ENCODE results near the gene SRRM2. TPM values are rescaled to one million over a fixed set of nuclear protein-coding genes. Genes with fewer than 3 reads are reported as not detected.

The SRRM2 gene
- total and polyA plus RNA-seq, 4 donors: 316 to 589 (median 447) TPM

GRCh38 chr16:2786826-2787151 is 34.4 kb downstream of the SRRM2 start:
- Histone ChIP-seq H3K27me3 (ENCODE audit: control insufficient read depth in 3 of 3, insufficient read depth in 3 of 3, low read length in 2 of 3) (peaks cover 0 to 42% (median 22%) of the 10 kb centered on the region in 3 donors), H3K9ac (ENCODE audit: insufficient read depth in 1 of 2, low read length in 2 of 2) (no peak overlapping the region), H3K36me3 (ENCODE audit: control insufficient read depth in 4 of 4, insufficient read depth in 4 of 4, low read length in 4 of 4) (no peaks in the 10 kb centered on the region), H3K9me3 (ENCODE audit: control insufficient read depth in 4 of 4, insufficient read depth in 3 of 4, low read length in 3 of 4) (no peaks in the 10 kb centered on the region), H3K27ac (ENCODE audit: low read depth in 1 of 2, low read length in 1 of 2) (no peak overlapping the region), H3K4me3 (no peak overlapping the region), H3K4me1 (ENCODE audit: control insufficient read depth in 5 of 5, insufficient read depth in 5 of 5, low read length in 5 of 5) (peaks cover 0 to 8% (median 0%) of the 10 kb centered on the region in 5 donors)
- TF ChIP-seq CTCF (IDR thresholded peaks at IDR 0.05; ENCODE audit: control extremely low read depth, extremely low read depth): no peak
- ATAC-seq (ENCODE audit: insufficient read depth, low FRiP score): no peak
- WGBS, 2 donors: 45 to 55% methylated on average over 3 of the region's 3 CpGs
- DNase-seq: no peak

DNA sequence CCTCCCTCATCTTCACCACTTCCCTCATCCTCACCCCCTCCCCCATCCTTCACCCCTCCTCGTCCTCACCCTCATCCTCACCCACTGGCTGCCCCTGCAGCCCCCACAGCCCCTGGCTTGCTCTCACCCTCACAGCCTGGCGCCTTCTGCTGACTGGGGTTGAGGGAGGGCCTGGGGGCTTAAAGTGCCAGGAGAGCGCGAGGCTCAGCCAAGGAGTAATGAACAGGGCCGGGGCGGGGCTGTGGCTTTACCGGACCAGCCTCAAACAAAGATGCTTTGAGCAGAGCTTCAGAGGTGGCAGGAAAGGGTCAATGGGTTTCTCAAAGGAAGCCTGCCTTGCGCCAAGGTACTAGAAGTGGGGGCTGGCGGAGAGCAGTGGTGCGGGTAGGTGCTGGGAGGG is 35.0 kb downstream of the SRRM2 start, which contains the start of gene PRSS33:
PRSS33 (minus strand) TSS at position 155 of the 400 bp plus-strand sequence. CDS start 1,013 bp downstream, outside the sequence.
- no peak within 1 kb of the TSS for H3K9ac ChIP-seq (ENCODE audit: insufficient read depth in 1 of 2, low read length in 2 of 2)
- peak in 2 of 3 donors; percentile 25 to 49 for DNase-seq
- WGBS, 2 donors: 23 to 26% methylated on average over 10 of the region's 10 CpGs
- H3K36me3 ChIP-seq (ENCODE audit: control insufficient read depth in 4 of 4, insufficient read depth in 4 of 4, low read length in 4 of 4): no peaks in the 10 kb centered on the region
- H3K27ac ChIP-seq (ENCODE audit: low read depth in 1 of 2, low read length in 1 of 2): no peak within 1 kb of the TSS
- H3K9me3 ChIP-seq (ENCODE audit: control insufficient read depth in 4 of 4, insufficient read depth in 3 of 4, low read length in 3 of 4): no peaks in the 10 kb centered on the region
- no peak within 1 kb of the TSS for H3K4me3 ChIP-seq
- H3K27me3 ChIP-seq (ENCODE audit: control insufficient read depth in 3 of 3, insufficient read depth in 3 of 3, low read length in 2 of 3): peaks cover 0 to 39% (median 19%) of the 10 kb centered on the region in 3 donors
- no peak for ATAC-seq (ENCODE audit: insufficient read depth, low FRiP score)
- no peak for TF ChIP-seq CTCF (IDR thresholded peaks at IDR 0.05; ENCODE audit: control extremely low read depth, extremely low read depth)
- H3K4me1 ChIP-seq (ENCODE audit: control insufficient read depth in 5 of 5, insufficient read depth in 5 of 5, low read length in 5 of 5): peaks cover 0 to 8% (median 0%) of the 10 kb centered on the region in 5 donors

DNA sequence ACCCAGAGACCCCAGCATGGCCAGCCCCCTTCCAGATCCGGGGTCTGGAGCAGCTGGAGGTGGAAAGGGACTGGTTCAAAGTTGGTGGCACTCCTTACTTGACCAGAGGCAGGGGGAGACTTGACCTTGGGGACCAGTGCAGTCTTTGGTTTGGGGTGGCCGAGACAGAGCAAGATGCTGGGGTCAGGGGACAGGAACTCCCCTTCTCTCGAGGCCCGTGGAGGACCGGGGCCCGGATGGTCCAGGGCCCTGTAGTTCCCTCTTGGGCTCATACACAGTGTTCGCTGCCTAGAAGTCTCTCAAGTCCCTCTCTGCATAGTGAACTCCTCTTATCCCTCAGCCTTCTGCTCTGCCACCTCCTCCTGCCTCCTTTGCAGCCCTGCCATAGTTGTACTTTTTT is 35.5 kb downstream of the SRRM2 start:
- ATAC-seq (ENCODE audit: insufficient read depth, low FRiP score) (no peak), DNase-seq (no peak)
- WGBS, 2 donors: 29 to 38% methylated on average over 7 of the region's 7 CpGs
- Histone ChIP-seq H3K9me3 (ENCODE audit: control insufficient read depth in 4 of 4, insufficient read depth in 3 of 4, low read length in 3 of 4) (no peaks in the 10 kb centered on the region), H3K9ac (ENCODE audit: insufficient read depth in 1 of 2, low read length in 2 of 2) (no peak overlapping the region), H3K27me3 (ENCODE audit: control insufficient read depth in 3 of 3, insufficient read depth in 3 of 3, low read length in 2 of 3) (peaks cover 0 to 39% (median 19%) of the 10 kb centered on the region in 3 donors), H3K27ac (ENCODE audit: low read depth in 1 of 2, low read length in 1 of 2) (no peak overlapping the region), H3K4me3 (no peak overlapping the region), H3K4me1 (ENCODE audit: control insufficient read depth in 5 of 5, insufficient read depth in 5 of 5, low read length in 5 of 5) (peaks cover 0 to 8% (median 0%) of the 10 kb centered on the region in 5 donors), H3K36me3 (ENCODE audit: control insufficient read depth in 4 of 4, insufficient read depth in 4 of 4, low read length in 4 of 4) (no peaks in the 10 kb centered on the region)
- TF ChIP-seq CTCF (IDR thresholded peaks at IDR 0.05; ENCODE audit: control extremely low read depth, extremely low read depth): no peak

DNA sequence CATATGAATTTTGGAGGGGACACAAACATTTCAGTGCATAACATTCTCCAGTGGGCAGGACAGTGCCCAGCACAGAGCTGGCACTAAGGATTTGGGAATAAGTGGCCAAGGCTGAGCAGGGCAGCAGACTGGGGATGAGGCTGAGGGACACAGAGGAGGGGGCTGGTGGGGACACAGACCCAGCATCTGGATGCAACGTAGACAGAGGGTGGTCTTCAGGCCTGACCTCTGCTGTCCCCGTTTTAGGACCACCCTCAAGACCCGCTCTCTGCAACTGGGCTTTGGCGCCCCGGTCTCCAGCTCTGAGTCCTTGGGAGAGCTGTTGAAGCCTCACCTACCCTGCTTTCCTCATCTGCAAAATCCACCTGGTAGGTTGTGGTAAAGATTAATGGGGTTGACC is 38.2 kb downstream of the SRRM2 start:
- Histone ChIP-seq H3K4me1 (ENCODE audit: control insufficient read depth in 5 of 5, insufficient read depth in 5 of 5, low read length in 5 of 5) (peaks cover 0 to 5% (median 0%) of the 10 kb centered on the region in 5 donors), H3K9me3 (ENCODE audit: control insufficient read depth in 4 of 4, insufficient read depth in 3 of 4, low read length in 3 of 4) (no peaks in the 10 kb centered on the region), H3K27me3 (ENCODE audit: control insufficient read depth in 3 of 3, insufficient read depth in 3 of 3, low read length in 2 of 3) (peaks cover 0 to 21% (median 12%) of the 10 kb centered on the region in 3 donors), H3K4me3 (no peak overlapping the region), H3K9ac (ENCODE audit: insufficient read depth in 1 of 2, low read length in 2 of 2) (no peak overlapping the region), H3K36me3 (ENCODE audit: control insufficient read depth in 4 of 4, insufficient read depth in 4 of 4, low read length in 4 of 4) (no peaks in the 10 kb centered on the region), H3K27ac (ENCODE audit: low read depth in 1 of 2, low read length in 1 of 2) (no peak overlapping the region)
- no peak for DNase-seq
- WGBS, 2 donors: 80 to 89% methylated on average over 5 of the region's 5 CpGs
- no peak for ATAC-seq (ENCODE audit: insufficient read depth, low FRiP score)
- TF ChIP-seq CTCF (IDR thresholded peaks at IDR 0.05; ENCODE audit: control extremely low read depth, extremely low read depth): no peak
